ENCODE results near the gene ZBTB47. TPM values are rescaled to one million over a fixed set of nuclear protein-coding genes. Genes with fewer than 3 reads are reported as not detected.

Gene ZBTB47
- polyA plus RNA-seq, 1 donor from 2014 or later: 4.8 TPM

DNA sequence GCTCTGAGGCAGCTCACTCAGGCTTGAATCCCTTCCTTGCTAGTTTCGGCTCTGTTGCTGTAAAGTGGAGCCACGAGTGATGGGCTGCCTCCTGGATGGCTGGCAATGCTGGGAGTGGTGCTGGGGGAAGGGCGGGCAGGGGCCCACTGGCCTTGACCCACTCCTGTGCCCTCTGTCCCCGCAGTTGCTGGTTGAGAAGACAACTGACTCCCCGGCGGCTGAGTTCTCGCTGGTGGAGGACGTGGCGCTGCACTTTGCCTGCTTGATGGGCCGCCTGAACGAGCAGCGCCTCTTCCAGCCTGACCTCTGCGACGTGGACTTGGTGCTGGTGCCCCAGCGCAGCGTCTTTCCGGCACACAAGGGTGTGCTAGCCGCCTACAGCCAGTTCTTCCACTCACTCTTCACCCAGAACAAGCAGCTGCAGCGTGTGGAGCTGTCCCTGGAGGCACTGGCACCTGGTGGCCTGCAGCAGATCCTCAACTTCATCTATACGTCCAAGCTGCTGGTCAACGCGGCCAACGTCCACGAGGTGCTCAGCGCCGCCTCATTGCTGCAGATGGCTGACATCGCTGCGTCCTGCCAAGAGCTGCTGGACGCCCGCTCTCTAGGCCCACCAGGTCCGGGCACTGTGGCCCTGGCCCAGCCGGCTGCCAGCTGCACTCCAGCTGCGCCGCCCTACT, 4.7 kb downstream of the ZBTB47 start:
- H3K4me2 ChIP-seq (ENCODE audit: low read length): no peak overlapping the region
- H3K9ac ChIP-seq (ENCODE audit: low read length): no peak overlapping the region
- H3K36me3 ChIP-seq (ENCODE audit: insufficient read depth, low read length): no peaks in the 10 kb centered on the region
- H3K27me3 ChIP-seq (ENCODE audit: insufficient read depth, low read depth, low read length): no peaks in the 10 kb centered on the region
- H3F3A ChIP-seq (ENCODE audit: insufficient read depth, low read length, poor library complexity, severe bottlenecking): no peaks in the 10 kb centered on the region
- no peak for TF ChIP-seq SMC3 (conservative IDR thresholded peaks at IDR 0.05; ENCODE audit: poor library complexity)
- no peak for TF ChIP-seq RAD21 (conservative IDR thresholded peaks at IDR 0.05)
- TF ChIP-seq, protein P1, sequence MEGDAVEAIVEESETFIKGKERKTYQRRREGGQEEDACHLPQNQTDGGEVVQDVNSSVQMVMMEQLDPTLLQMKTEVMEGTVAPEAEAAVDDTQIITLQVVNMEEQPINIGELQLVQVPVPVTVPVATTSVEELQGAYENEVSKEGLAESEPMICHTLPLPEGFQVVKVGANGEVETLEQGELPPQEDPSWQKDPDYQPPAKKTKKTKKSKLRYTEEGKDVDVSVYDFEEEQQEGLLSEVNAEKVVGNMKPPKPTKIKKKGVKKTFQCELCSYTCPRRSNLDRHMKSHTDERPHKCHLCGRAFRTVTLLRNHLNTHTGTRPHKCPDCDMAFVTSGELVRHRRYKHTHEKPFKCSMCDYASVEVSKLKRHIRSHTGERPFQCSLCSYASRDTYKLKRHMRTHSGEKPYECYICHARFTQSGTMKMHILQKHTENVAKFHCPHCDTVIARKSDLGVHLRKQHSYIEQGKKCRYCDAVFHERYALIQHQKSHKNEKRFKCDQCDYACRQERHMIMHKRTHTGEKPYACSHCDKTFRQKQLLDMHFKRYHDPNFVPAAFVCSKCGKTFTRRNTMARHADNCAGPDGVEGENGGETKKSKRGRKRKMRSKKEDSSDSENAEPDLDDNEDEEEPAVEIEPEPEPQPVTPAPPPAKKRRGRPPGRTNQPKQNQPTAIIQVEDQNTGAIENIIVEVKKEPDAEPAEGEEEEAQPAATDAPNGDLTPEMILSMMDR (IDR thresholded peaks at IDR 0.05; ENCODE audit: poor library complexity, severe bottlenecking): no peak
- no peak for TF ChIP-seq POLR2AphosphoS5 (IDR thresholded peaks at IDR 0.05)
- TF ChIP-seq, protein P2, sequence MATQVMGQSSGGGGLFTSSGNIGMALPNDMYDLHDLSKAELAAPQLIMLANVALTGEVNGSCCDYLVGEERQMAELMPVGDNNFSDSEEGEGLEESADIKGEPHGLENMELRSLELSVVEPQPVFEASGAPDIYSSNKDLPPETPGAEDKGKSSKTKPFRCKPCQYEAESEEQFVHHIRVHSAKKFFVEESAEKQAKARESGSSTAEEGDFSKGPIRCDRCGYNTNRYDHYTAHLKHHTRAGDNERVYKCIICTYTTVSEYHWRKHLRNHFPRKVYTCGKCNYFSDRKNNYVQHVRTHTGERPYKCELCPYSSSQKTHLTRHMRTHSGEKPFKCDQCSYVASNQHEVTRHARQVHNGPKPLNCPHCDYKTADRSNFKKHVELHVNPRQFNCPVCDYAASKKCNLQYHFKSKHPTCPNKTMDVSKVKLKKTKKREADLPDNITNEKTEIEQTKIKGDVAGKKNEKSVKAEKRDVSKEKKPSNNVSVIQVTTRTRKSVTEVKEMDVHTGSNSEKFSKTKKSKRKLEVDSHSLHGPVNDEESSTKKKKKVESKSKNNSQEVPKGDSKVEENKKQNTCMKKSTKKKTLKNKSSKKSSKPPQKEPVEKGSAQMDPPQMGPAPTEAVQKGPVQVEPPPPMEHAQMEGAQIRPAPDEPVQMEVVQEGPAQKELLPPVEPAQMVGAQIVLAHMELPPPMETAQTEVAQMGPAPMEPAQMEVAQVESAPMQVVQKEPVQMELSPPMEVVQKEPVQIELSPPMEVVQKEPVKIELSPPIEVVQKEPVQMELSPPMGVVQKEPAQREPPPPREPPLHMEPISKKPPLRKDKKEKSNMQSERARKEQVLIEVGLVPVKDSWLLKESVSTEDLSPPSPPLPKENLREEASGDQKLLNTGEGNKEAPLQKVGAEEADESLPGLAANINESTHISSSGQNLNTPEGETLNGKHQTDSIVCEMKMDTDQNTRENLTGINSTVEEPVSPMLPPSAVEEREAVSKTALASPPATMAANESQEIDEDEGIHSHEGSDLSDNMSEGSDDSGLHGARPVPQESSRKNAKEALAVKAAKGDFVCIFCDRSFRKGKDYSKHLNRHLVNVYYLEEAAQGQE (IDR thresholded peaks at IDR 0.05; ENCODE audit: borderline replicate concordance): no peak
- TF ChIP-seq MXI1 (conservative IDR thresholded peaks at IDR 0.05; ENCODE audit: poor library complexity, severe bottlenecking): no peak
- TF ChIP-seq EP300 (conservative IDR thresholded peaks at IDR 0.05; ENCODE audit: poor library complexity, severe bottlenecking): no peak
- no peak for TF ChIP-seq EZH2 (IDR thresholded peaks at IDR 0.05; ENCODE audit: borderline replicate concordance, insufficient read depth, low read length, poor library complexity, severe bottlenecking)
- no peak for TF ChIP-seq TAF1 (IDR thresholded peaks at IDR 0.05; ENCODE audit: low read depth)
- no peak overlapping the region for H2AFZ ChIP-seq (ENCODE audit: low read depth, low read length)
- no peaks in the 10 kb centered on the region for H3K9me3 ChIP-seq (ENCODE audit: low read length)
- no peaks in the 10 kb centered on the region for H4K20me1 ChIP-seq (ENCODE audit: insufficient read depth)
- H3K4me3 ChIP-seq (ENCODE audit: low read length): no peak overlapping the region
- no peak overlapping the region for H3K27ac ChIP-seq (ENCODE audit: low read length)
- no peaks in the 10 kb centered on the region for H3K79me2 ChIP-seq (replicated peaks; ENCODE audit: insufficient read depth, low read length)
- H3K9me2 ChIP-seq (ENCODE audit: insufficient read depth, low read length): no peaks in the 10 kb centered on the region

DNA sequence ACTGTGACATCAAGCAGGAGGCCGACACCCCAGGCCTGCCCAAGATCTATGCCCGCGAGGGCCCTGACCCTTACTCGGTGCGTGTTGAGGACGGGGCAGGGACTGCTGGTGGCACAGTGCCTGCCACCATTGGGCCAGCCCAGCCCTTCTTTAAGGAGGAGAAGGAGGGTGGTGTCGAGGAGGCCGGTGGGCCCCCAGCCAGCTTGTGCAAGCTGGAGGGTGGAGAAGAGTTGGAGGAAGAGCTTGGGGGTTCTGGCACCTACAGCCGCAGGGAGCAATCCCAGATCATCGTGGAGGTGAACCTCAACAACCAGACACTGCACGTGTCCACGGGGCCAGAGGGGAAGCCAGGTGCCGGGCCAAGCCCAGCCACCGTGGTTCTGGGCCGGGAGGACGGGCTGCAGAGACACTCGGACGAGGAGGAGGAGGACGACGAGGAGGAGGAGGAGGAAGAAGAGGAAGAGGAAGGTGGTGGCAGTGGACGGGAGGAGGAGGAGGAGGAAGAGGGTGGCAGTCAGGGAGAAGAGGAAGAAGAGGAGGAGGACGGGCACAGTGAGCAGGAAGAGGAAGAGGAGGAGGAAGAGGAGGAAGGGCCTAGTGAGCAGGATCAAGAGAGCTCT, 5.4 kb downstream of the ZBTB47 start:
- Histone ChIP-seq H3K9me2 (ENCODE audit: insufficient read depth, low read length) (no peaks in the 10 kb centered on the region), H3K27ac (ENCODE audit: low read length) (no peak overlapping the region), H4K20me1 (ENCODE audit: insufficient read depth) (no peaks in the 10 kb centered on the region), H3K4me3 (ENCODE audit: low read length) (no peak overlapping the region), H3K4me2 (ENCODE audit: low read length) (no peak overlapping the region), H3K27me3 (ENCODE audit: insufficient read depth, low read depth, low read length) (no peaks in the 10 kb centered on the region), H3K9ac (ENCODE audit: low read length) (no peak overlapping the region), H3K9me3 (ENCODE audit: low read length) (no peaks in the 10 kb centered on the region), H3K36me3 (ENCODE audit: insufficient read depth, low read length) (no peaks in the 10 kb centered on the region), H3K79me2 (replicated peaks; ENCODE audit: insufficient read depth, low read length) (no peaks in the 10 kb centered on the region), H3F3A (ENCODE audit: insufficient read depth, low read length, poor library complexity, severe bottlenecking) (no peaks in the 10 kb centered on the region), H2AFZ (ENCODE audit: low read depth, low read length) (no peak overlapping the region)
- TF ChIP-seq RAD21 (conservative IDR thresholded peaks at IDR 0.05) (no peak), POLR2AphosphoS5 (IDR thresholded peaks at IDR 0.05) (no peak), TAF1 (IDR thresholded peaks at IDR 0.05; ENCODE audit: low read depth) (no peak), EP300 (conservative IDR thresholded peaks at IDR 0.05; ENCODE audit: poor library complexity, severe bottlenecking) (no peak), SMC3 (conservative IDR thresholded peaks at IDR 0.05; ENCODE audit: poor library complexity) (no peak), EZH2 (IDR thresholded peaks at IDR 0.05; ENCODE audit: borderline replicate concordance, insufficient read depth, low read length, poor library complexity, severe bottlenecking) (no peak)
- TF ChIP-seq, protein P1 (IDR thresholded peaks at IDR 0.05; ENCODE audit: poor library complexity, severe bottlenecking): no peak
